Measurements from ENCODE around the gene CALHM1. TPM values are rescaled to one million over a fixed set of nuclear protein-coding genes. Genes with fewer than 3 reads are reported as not detected.

CALHM1 gene
- total and polyA plus RNA-seq, 8 donors: 0.16 TPM; not detected in 7

DNA sequence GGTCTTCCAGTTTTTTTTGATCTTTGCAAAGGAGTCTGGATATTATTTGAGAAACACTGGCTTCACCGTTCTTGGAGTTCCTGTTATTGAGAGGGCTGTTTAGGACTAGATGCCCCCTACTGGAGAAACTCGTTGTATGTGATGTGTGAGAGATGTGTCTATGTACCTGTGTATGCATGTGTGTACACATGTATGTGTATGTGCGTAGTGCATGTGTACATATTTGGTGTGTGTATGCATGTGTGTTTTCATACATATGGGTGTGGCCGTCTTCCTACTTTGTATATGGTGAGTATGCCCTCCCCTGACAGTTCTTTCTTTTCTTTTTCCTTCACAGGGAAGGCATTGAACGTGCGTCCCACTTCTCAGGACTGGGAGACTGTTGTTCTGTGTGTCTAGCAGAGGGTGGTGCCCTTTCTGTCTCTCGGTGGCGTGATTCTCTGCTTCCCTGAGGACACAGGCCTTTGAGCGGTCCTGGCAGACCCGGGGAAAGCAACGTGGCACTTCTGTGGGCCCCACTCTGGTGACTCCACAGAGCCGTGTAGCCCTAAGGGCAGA, 23.4 kb upstream of the CALHM1 start:
- ATAC-seq: peak; percentile 48 to 73 (median 68)
- Histone ChIP-seq H3K36me3 (no peaks in the 10 kb centered on the region), H3K4me3 (no peak overlapping the region), H3K27me3 (no peaks in the 10 kb centered on the region), H3K4me1 (peaks cover 0 to 3% (median 0%) of the 10 kb centered on the region in 3 donors), H3K9me3 (no peaks in the 10 kb centered on the region), H3K27ac (no peak overlapping the region)
- FAIRE-seq: no peak
- DNase-seq: no peak
- 58 to 65% methylated on average over 12 of the region's 12 CpGs for WGBS, 2 donors
- intact Hi-C loops (cut with DNase I): loop anchor here in 1 of 3 donors (5.0 kb wide), 1 partner anchor 65 kb away; no protein-coding TSS in a partner anchor
- TF ChIP-seq, protein P1, sequence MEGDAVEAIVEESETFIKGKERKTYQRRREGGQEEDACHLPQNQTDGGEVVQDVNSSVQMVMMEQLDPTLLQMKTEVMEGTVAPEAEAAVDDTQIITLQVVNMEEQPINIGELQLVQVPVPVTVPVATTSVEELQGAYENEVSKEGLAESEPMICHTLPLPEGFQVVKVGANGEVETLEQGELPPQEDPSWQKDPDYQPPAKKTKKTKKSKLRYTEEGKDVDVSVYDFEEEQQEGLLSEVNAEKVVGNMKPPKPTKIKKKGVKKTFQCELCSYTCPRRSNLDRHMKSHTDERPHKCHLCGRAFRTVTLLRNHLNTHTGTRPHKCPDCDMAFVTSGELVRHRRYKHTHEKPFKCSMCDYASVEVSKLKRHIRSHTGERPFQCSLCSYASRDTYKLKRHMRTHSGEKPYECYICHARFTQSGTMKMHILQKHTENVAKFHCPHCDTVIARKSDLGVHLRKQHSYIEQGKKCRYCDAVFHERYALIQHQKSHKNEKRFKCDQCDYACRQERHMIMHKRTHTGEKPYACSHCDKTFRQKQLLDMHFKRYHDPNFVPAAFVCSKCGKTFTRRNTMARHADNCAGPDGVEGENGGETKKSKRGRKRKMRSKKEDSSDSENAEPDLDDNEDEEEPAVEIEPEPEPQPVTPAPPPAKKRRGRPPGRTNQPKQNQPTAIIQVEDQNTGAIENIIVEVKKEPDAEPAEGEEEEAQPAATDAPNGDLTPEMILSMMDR (IDR thresholded peaks at IDR 0.05): peak in 3 of 4 donors; percentile 24 to 45 (median 36)

DNA sequence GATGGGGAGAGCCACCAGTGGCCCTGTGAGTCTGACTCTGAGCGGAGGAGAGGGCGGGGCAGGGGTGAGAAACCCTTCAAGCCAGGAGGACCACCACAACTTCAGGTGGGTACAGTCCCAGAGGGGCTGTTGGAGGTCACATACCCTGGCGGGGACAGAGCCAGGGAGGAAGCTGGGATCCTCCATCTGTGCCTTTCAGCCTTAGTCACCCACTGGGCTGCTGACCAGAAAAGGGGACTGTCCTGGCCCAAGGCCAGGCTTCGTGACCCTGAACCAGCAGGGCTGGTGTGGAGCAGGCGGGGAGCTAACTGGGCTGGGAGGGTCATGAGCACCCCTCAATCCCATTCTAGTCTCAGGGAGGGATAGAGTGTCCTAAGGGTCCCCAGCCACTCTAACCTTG, 21.8 kb upstream of the CALHM1 start:
- TF ChIP-seq, protein P1 (IDR thresholded peaks at IDR 0.05): no peak
- WGBS, 2 donors: 48 to 54% methylated on average over 5 of the region's 5 CpGs
- peak in 4 of 6 donors; percentile 37 to 80 (median 75) for DNase-seq
- no peaks in the 10 kb centered on the region for H3K36me3 ChIP-seq
- H3K4me3 ChIP-seq: no peak overlapping the region
- FAIRE-seq: no peak
- H3K27ac ChIP-seq: no peak overlapping the region
- no peaks in the 10 kb centered on the region for H3K9me3 ChIP-seq
- H3K4me1 ChIP-seq: peaks cover 0 to 3% (median 0%) of the 10 kb centered on the region in 3 donors
- intact Hi-C loops (cut with DNase I): loop anchor here in 1 of 3 donors (5.0 kb wide), 1 partner anchor 63 kb away; no protein-coding TSS in a partner anchor
- no peaks in the 10 kb centered on the region for H3K27me3 ChIP-seq
- ATAC-seq: peak; percentile 68 to 79 (median 74)

DNA sequence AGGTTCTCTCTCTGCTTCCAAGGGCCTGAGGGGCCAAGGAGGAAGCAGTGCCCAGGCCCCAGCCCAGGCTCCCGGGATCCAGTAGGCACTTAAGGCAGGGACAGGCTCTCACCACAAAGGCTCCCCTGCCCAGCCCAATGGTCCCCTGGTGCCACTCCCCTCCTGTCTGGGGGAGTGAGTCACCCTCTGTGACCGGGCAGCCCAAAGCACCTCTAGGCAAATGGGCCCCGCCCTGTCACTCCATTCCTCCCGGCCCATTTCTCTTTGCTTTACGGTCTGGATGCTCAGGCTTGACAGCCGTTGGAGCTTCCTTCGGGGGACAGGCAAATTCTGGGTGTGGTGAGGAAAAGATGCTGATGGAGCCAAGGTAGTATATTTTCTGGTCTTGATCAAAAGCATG, 20.4 kb upstream of the CALHM1 start, which contains the start of gene CALHM3:
Gene CALHM3, minus strand, starts transcription at position 106 of the 400 bp plus-strand sequence. CDS start 208 bp downstream, outside the sequence.
- H3K27ac ChIP-seq: no peak within 1 kb of the TSS
- intact Hi-C loops (cut with DNase I): loop anchor here in 2 of 3 donors (5.0 kb wide), 2 partner anchors 47 to 67 kb away; no protein-coding TSS in a partner anchor
- H3K27me3 ChIP-seq: no peaks in the 10 kb centered on the region
- no peak within 1 kb of the TSS for H3K4me3 ChIP-seq
- peaks cover 0 to 3% (median 0%) of the 10 kb centered on the region in 3 donors for H3K4me1 ChIP-seq
- TF ChIP-seq, protein P1 (IDR thresholded peaks at IDR 0.05): no peak
- no peak for ATAC-seq
- H3K36me3 ChIP-seq: no peaks in the 10 kb centered on the region
- WGBS, 2 donors: 81 to 86% methylated on average over 7 of the region's 7 CpGs
- no peaks in the 10 kb centered on the region for H3K9me3 ChIP-seq
- no peak for DNase-seq
- no peak for FAIRE-seq

DNA sequence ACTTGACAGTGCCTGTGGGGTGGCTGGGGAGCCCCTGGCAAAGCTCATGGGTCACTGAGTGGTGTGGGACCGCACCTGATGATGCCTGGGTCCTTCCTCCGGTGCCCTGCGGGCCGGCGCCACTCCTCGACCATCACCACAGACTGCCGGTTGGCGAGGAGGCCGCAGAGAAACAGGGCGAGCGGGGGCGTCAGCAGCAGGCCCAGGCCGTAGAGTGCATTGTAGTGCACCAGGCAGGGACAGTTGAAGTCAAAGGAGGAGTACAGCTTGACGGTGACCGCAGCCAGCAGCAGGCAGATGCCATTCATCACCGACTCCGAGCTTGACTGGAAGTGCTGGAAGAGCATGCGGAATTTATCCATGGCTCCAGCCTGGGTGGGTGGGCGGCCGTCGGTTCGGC, 20.0 kb upstream of the CALHM1 start:
- Histone ChIP-seq H3K36me3 (no peaks in the 10 kb centered on the region), H3K9me3 (no peaks in the 10 kb centered on the region), H3K27ac (no peak overlapping the region), H3K27me3 (no peaks in the 10 kb centered on the region), H3K4me3 (no peak overlapping the region), H3K4me1 (peaks cover 0 to 3% (median 0%) of the 10 kb centered on the region in 3 donors)
- 83 to 90% methylated on average over 22 of the region's 22 CpGs for WGBS, 2 donors
- no peak for ATAC-seq
- intact Hi-C loops (cut with DNase I): loop anchor here in 2 of 3 donors (5.0 kb wide), 2 partner anchors 46 to 66 kb away; no protein-coding TSS in a partner anchor
- no peak for DNase-seq
- FAIRE-seq: no peak
- TF ChIP-seq, protein P1 (IDR thresholded peaks at IDR 0.05): no peak
